Activated naive CD8-positive, alpha-beta T cell treated with anti-CD3 and anti-CD28 coated beads, Interleukin-2, amount 50 U/mL, for 24 hours (primary cell): ENCODE results near the gene PSMA6.
"Not testable (repeated sequence)": the region's sequence is repeated elsewhere in the genome, so short reads cannot be mapped to it uniquely, and the experiment has no call there.

ENCODE experiments used
- ATAC-seq: fragments of 150-1000 bp; cut with Tn5 transposase; one replicate; pipeline ENCODE4 v1.10.0; 2021
- DNase-seq: peaks from one replicate; pipeline ENCODE4 v3.0.0; 2021
- H3K27ac Mint-ChIP-seq: one replicate; pipeline ENCODE4 v1.8.0; 2021; ENCODE audit warnings: mild to moderate bottlenecking, mixed read lengths
- H3K27me3 Mint-ChIP-seq: one replicate; pipeline ENCODE4 v1.8.0; 2021; ENCODE audit warnings: mixed read lengths
- H3K36me3 Mint-ChIP-seq: one replicate; pipeline ENCODE4 v1.8.0; 2021; ENCODE audit warnings: low read depth, mixed read lengths
- H3K4me1 Mint-ChIP-seq: one replicate; pipeline ENCODE4 v1.8.0; 2021; ENCODE audit warnings: mixed read lengths
- H3K4me3 Mint-ChIP-seq: one replicate; pipeline ENCODE4 v1.8.0; 2021; ENCODE audit warnings: mild to moderate bottlenecking, moderate library complexity, mixed read lengths
- H3K9me3 Mint-ChIP-seq: one replicate; pipeline ENCODE4 v1.8.0; 2021; ENCODE audit warnings: mixed read lengths

The PSMA6 gene

DNA sequence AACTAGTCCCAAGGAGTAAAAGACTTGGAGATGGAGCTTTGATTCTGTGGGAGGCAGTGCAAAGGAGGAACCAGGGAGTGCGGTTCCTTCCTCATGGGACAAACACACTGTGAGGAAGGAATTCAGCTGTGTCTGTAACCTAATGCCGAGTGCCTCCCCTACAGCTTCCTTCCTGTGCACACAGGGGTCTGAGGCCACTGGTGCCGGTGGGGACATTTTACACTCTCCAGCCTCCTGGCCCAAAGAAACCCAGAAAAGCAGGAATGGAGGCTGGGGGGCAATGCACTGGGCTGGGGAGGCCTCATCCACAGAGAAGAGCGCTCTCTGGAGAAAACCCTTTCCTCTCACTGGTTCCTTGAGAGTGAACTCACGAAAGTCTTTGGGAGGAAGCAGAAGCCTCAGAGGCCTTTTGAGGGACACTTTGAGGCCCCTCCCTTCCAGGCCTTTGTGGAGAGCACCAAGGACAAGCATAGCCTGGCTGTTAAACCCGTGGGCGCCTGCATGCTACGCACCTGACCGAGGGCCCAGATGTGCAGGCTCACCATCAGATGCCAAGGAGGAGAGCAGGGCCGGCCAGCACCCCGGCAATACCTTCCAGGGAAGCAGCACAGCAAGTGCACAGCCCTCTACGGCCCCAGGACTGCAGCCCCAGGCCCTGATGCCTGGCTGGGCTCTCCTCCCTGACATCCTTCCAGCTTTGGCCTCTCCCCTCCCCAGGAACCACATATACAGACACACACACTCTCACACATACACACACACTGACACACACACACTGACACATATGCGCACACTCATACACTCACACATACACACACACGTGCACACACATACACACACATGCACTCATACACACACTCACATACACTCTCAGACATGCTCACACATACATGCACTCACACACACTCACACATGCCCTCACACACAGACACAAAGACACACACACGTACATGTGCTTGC is 60.4 kb downstream of the PSMA6 start:
- no peak for DNase-seq
- Mint-ChIP-seq H3K9me3 (no peaks in the 10 kb centered on the region), H3K36me3 (no peaks in the 10 kb centered on the region), H3K4me3 (no peak overlapping the region), H3K27me3 (no peaks in the 10 kb centered on the region), H3K27ac (no peak overlapping the region), H3K4me1 (peaks cover 44% of the 10 kb centered on the region)
- ATAC-seq: no peak

DNA sequence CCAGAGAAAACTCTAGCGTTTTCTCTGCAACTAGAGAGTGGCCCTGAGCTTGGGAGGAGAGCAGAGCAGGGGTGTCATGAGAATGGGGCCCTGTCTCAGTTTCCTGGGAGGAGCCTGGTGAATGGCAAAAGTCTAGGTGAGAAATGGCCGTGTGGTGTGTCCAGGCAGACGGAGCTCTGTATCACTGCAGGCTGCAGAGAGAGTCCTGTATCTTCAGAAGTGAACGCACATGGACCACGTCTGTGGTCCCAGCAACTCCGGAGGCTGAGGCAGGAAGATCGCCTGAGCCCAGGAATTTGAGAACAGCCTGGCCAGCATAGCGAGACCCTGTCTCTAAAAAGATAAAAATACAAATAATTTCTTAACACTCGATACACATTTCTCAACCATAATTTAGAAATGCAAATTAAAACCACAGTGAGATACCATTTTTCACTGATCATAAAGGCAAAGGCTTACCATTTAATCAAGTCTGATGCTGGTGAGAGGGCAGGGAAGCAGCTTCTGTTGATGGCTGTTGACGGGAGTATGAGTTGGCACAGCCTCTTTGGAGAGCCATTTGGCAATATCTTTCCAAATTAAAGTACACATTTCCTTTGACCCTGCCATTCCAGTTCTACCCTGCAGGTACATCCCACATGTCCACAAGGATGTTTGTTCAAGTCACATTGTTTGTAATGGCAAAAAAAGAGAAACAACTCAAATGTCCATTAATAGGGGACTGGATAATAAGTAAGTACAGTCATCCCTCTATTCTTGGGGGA is 61.4 kb downstream of the PSMA6 start:
- no peak for DNase-seq
- no peaks in the 10 kb centered on the region for H3K27me3 Mint-ChIP-seq
- H3K27ac Mint-ChIP-seq: no peak overlapping the region
- no peak for ATAC-seq
- H3K9me3 Mint-ChIP-seq: no peaks in the 10 kb centered on the region
- peaks cover 37% of the 10 kb centered on the region for H3K4me1 Mint-ChIP-seq
- no peak overlapping the region for H3K4me3 Mint-ChIP-seq
- H3K36me3 Mint-ChIP-seq: no peaks in the 10 kb centered on the region

DNA sequence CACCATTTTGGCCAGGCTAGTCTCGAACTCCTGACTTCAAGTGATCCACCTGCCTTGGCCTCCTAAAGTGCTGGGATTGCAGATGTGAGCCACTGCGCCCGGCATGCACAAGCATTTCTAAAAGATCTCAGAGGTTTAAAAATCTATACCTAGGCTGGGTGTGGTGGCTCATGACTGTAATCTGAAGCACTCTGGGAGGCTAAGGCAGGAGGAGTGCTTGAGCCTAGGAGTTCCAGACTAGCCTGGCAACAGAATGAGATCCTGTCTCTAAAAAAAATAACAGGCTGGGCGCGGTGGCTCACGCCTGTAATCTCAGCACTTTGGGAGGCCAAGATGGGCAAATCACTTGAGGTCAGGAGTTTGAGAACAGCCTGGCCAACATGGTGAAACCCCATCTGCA is 63.1 kb downstream of the PSMA6 start:
- H3K27me3 Mint-ChIP-seq, DNase-seq, H3K4me3 Mint-ChIP-seq, H3K36me3 Mint-ChIP-seq, ATAC-seq, H3K9me3 Mint-ChIP-seq: not testable (repeated sequence)
- peaks cover 41% of the 10 kb centered on the region for H3K4me1 Mint-ChIP-seq
- H3K27ac Mint-ChIP-seq: peak overlapping the region; percentile 80

DNA sequence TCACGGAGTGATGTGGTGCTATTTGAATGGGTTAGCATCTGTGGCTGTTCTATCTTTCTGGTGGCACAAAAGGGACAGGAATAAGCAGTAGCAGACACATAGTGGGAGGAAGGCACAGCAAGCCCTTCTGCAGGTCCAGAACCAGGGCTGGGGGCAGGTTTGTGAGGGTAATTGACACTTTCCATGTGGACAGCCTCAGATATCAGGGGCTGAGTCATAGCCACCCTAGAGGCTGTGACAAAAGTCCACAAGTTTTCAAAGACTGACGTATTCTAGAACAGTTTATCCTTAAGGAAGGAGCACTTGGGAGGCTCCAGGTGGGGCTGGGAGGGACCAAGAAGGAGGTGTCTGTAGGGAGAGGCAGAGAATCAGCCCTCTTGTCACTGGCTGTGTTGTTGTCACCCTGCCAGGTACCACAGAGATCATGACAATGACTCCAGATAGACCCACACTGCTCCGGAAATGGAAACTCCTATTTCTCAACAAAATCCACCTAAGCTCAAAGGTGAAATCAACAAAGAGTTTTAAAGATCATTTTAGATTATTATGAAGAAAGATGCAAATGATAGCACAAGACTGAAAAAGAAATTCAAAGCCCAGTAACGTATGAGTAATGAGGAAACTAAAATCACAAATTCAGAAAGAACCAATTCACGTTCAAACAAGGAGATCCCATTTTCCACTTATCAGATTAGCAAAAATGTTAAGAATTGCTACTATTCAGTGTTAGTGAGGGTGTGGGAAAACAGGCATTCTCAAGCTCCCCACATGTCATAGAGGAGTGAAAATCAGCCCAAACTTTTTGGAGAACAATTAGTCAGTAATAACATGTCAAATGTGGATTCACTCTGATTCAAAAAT is 64.0 kb downstream of the PSMA6 start:
- Mint-ChIP-seq H3K9me3 (no peaks in the 10 kb centered on the region), H3K27me3 (no peaks in the 10 kb centered on the region), H3K27ac (peak overlapping the region; percentile 80), H3K4me3 (peak overlapping the region; percentile 5), H3K36me3 (no peaks in the 10 kb centered on the region), H3K4me1 (peaks cover 51% of the 10 kb centered on the region)
- peak; percentile 48 for DNase-seq
- peak; percentile 85 for ATAC-seq

DNA sequence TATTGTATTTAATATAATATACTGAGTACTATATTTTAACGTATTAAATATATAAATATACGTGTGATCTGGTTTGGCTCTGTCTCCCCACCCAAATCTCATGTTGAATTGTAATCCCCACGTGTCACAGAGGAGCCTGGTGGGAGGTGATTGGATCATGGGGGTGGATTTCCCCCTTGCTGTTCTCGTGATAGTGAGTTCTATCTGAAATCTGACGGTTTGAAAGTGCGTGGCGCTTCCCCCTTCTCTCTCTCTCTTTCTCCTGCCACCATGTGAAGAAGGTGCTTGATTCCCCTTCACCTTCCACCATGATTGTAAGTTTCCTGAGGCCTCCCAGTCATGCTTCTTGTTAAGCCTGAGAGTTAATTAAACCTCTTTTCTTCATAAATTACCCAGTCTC is 67.5 kb downstream of the PSMA6 start:
- not testable (repeated sequence) for DNase-seq, ATAC-seq, H3K9me3 Mint-ChIP-seq, H3K36me3 Mint-ChIP-seq, H3K27me3 Mint-ChIP-seq, H3K4me3 Mint-ChIP-seq
- peaks cover 53% of the 10 kb centered on the region for H3K4me1 Mint-ChIP-seq
- peak overlapping the region; percentile 34 for H3K27ac Mint-ChIP-seq

DNA sequence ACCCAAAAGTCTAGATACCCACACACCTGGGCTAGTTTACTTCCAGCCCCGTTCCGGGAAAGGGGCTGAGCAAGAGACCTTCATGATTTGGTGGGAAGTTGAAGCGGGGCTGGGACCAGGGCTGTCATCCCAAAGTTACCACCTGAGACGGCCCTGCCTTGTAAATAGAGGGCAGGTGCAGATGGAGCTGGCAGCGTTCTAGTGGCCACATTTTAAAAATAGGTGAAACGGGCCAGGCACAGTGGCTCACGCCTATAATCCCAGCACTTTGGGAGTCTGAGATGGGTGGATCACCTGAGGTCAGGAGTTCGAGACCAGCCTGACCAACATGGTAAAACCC is 68.9 kb downstream of the PSMA6 start:
- no peaks in the 10 kb centered on the region for H3K27me3 Mint-ChIP-seq
- DNase-seq (no peak), ATAC-seq (no peak)
- peaks cover 56% of the 10 kb centered on the region for H3K4me1 Mint-ChIP-seq
- H3K9me3 Mint-ChIP-seq: no peaks in the 10 kb centered on the region
- no peak overlapping the region for H3K4me3 Mint-ChIP-seq
- H3K36me3 Mint-ChIP-seq: no peaks in the 10 kb centered on the region
- H3K27ac Mint-ChIP-seq: no peak overlapping the region

DNA sequence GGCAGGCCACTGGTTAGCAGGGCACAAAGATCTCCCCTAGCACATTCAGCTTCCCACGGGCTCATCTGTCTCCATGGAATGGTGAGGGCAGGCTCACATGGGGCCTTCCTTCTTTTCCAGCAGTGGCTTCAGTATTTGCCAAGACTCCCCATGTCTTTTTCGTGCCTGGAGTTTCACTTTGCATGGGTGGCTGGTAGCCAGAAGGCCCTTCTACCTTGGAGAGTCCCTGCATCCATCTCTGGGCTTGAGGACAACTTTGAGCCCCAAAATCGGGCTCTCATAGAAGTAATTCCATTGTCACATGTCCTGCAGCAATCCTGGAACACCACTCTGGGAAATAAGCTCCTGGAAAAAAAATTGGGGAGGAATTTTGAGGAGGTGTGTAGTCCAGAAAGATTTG is 70.3 kb downstream of the PSMA6 start:
- Mint-ChIP-seq H3K27me3 (no peaks in the 10 kb centered on the region), H3K9me3 (no peaks in the 10 kb centered on the region), H3K27ac (no peak overlapping the region), H3K4me3 (no peak overlapping the region), H3K36me3 (no peaks in the 10 kb centered on the region), H3K4me1 (peaks cover 59% of the 10 kb centered on the region)
- DNase-seq (no peak), ATAC-seq (no peak)

DNA sequence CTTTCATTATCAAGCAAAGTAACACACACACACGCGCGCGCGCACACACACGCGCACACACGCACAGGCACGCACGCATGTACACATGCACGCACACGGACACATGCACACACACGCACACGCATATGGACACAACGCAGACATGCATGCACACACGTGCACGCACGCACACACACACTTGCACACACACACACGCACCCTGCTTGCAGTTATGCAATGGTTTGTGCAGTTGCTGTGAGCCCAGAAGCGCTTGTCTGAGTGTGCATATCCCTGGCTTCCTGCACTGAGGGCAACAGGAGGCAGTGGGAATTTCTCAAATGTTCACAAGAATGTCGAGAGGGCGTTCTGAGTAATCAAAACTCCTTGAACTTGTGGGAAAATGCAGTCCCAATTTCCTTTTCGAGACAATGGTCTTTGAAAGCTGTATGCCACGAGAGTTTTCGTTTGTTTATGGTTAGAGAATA is 70.8 kb downstream of the PSMA6 start:
- H3K4me1 Mint-ChIP-seq: peaks cover 64% of the 10 kb centered on the region
- ATAC-seq: no peak
- H3K27ac Mint-ChIP-seq: no peak overlapping the region
- no peak for DNase-seq
- no peaks in the 10 kb centered on the region for H3K27me3 Mint-ChIP-seq
- no peaks in the 10 kb centered on the region for H3K9me3 Mint-ChIP-seq
- no peak overlapping the region for H3K4me3 Mint-ChIP-seq
- H3K36me3 Mint-ChIP-seq: no peaks in the 10 kb centered on the region

DNA sequence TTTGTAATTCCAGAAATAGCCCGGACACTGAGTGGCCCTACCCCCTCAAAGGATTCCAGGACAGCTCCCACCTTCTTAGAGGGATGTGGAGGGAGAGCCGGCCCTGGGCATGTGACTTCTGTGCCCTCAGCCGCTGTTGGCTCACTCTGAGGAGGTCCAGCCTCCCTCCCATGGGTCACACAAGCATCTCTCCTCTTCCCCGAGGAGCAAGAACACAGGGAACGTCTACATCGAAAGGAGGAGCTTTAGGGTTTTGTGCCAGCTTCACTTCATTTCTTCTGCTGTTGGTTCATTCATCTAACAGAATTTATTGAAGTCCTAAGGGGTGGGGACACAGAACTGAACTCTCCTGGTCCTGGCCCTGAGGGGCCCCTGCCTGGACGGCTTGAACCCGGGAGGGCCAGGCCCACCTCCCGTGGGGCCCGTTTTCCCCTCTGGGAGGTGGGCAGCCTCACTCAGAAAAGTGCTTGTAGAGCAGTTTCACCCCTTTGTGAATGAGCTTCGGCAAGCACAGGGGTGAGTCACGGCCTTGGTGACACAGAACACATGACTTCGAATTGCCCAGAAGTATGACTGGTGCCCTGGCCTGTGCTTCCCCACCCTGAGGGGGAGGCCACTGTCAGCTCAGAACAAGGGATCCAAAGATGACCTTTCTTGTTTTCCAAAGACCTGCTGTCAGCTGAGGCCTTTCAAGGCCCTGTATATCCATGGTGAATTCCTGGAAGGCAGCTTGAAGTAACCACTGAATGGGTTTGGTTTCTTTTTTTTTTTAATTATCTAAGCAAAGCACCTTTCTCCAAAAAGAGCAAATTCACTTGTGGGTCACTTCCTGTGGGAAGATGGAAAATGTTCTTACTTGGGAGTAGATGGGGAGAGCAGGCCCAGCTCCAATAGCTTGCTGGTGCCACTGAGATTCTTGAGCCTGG is 73.2 kb downstream of the PSMA6 start:
- peaks cover 71% of the 10 kb centered on the region for H3K4me1 Mint-ChIP-seq
- H3K27ac Mint-ChIP-seq: peak overlapping the region; percentile 97
- peak; percentile 90 for ATAC-seq
- no peaks in the 10 kb centered on the region for H3K9me3 Mint-ChIP-seq
- DNase-seq: peak; percentile 80
- H3K36me3 Mint-ChIP-seq: no peaks in the 10 kb centered on the region
- H3K4me3 Mint-ChIP-seq: peak overlapping the region; percentile 65
- no peaks in the 10 kb centered on the region for H3K27me3 Mint-ChIP-seq

DNA sequence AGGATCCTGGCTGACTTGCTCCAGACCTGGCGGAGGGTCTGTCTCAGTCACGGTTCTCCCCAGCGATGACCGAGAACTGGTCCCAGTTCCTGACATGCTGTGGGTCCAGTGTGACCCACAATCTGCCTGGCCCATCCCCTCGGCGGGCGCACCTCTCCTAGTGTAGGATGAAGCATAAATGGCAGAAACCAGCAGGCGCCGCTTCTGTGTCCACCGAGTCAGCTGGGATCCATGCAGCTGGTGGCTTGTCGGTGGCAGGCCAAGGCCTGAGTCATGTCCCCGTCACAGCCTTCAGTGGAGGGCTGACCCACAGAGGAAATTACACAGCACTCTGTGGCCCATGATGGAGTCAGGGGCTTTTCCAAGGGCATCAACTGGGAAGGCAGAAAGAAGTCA is 73.9 kb downstream of the PSMA6 start:
- ATAC-seq: peak; percentile 67
- peaks cover 64% of the 10 kb centered on the region for H3K4me1 Mint-ChIP-seq
- H3K27me3 Mint-ChIP-seq: no peaks in the 10 kb centered on the region
- peak; percentile 63 for DNase-seq
- peak overlapping the region; percentile 65 for H3K4me3 Mint-ChIP-seq
- H3K36me3 Mint-ChIP-seq: no peaks in the 10 kb centered on the region
- peak overlapping the region; percentile 97 for H3K27ac Mint-ChIP-seq
- no peaks in the 10 kb centered on the region for H3K9me3 Mint-ChIP-seq

DNA sequence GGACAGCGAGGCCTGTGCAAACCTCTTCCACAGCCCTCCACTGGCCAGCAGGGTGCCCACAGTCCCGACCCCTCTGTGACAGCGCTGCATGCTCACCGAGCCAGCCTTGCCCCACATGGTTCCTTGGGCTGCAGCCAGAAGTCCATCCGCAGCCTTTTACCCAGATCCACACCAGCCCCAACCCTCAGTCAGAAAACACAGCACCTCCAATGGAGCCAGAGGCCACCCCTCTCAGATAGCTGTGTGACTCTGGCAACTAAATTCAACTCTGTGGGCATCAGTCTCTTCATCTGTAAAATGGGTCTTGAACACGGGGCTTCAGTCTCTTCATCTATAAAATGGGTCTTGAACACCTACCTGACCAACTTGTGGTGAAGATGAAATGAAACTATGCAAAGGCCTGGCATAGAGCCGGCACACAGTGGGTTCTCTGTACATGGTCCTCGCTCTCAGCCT is 74.4 kb downstream of the PSMA6 start:
- DNase-seq: no peak
- H3K27ac Mint-ChIP-seq: peak overlapping the region; percentile 97
- no peaks in the 10 kb centered on the region for H3K9me3 Mint-ChIP-seq
- ATAC-seq: no peak
- H3K27me3 Mint-ChIP-seq: no peaks in the 10 kb centered on the region
- peaks cover 62% of the 10 kb centered on the region for H3K4me1 Mint-ChIP-seq
- H3K4me3 Mint-ChIP-seq: peak overlapping the region; percentile 35
- no peaks in the 10 kb centered on the region for H3K36me3 Mint-ChIP-seq

DNA sequence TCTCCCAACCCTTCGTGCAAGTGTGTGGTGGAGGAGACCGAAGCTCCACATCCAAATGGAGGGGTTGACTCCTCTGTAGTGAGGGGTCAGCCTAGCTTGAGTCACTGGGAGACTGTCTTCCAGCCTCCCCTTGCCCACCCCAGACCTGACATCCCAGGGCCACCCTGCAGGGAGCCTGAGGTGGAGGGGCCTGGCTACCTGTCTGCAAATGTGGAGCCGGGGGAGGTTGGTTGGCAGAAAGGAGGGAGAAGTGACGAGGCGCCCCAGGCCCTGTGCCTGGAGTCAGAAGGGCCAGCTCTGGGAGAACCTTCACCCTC is 74.8 kb downstream of the PSMA6 start:
- Mint-ChIP-seq H3K4me3 (peak overlapping the region; percentile 35), H3K9me3 (no peaks in the 10 kb centered on the region), H3K4me1 (peaks cover 62% of the 10 kb centered on the region), H3K27ac (peak overlapping the region; percentile 97), H3K27me3 (no peaks in the 10 kb centered on the region), H3K36me3 (no peaks in the 10 kb centered on the region)
- ATAC-seq: no peak
- DNase-seq: no peak
